Measurements from ENCODE around the gene PBXIP1. TPM values are rescaled to one million over a fixed set of nuclear protein-coding genes. Genes with fewer than 3 reads are reported as not detected.

The PBXIP1 gene
- total and polyA plus RNA-seq, 2 of the 13 experiments (the other 11 are each of a cell fraction or from before 2014, with no cell fraction given): 16.3 to 31.9 TPM

GRCh38 chr1:154906621-154907081 is 49.2 kb downstream of the PBXIP1 start (continued):
- TF ChIP-seq SALL1 (CRISPR knock-in tag; IDR thresholded peaks at IDR 0.05) (peak; percentile 28; the same call in 1 of the 2 replicates), POGK (CRISPR knock-in tag; conservative IDR thresholded peaks at IDR 0.05) (peak; percentile 99), ZNF343 (CRISPR knock-in tag; IDR thresholded peaks at IDR 0.05) (no peak), KLF13 (CRISPR knock-in tag; IDR thresholded peaks at IDR 0.05) (no peak), MYC (CRISPR knock-in tag; IDR thresholded peaks at IDR 0.05; ENCODE audit: borderline replicate concordance) (no peak), MTA1 (CRISPR knock-in tag; IDR thresholded peaks at IDR 0.05; ENCODE audit: borderline replicate concordance) (no peak), PHF20 (CRISPR knock-in tag; IDR thresholded peaks at IDR 0.05) (0 out of 2 replicates have a peak, but pooled peaks have one; percentile 32), ZMYM4 (CRISPR knock-in tag; IDR thresholded peaks at IDR 0.05) (0 out of 2 replicates have a peak, but pooled peaks have one; percentile 20), CCAR2 (optimal IDR thresholded peaks at IDR 0.05; ENCODE audit: low read depth, low read length) (no peak), MXD4 (CRISPR knock-in tag; IDR thresholded peaks at IDR 0.05) (no peak), SKIL (CRISPR knock-in tag; IDR thresholded peaks at IDR 0.05; ENCODE audit: borderline replicate concordance) (no peak), ZSCAN22 (CRISPR knock-in tag; IDR thresholded peaks at IDR 0.05) (no peak), NFKB2 (CRISPR knock-in tag; IDR thresholded peaks at IDR 0.05; ENCODE audit: borderline replicate concordance) (no peak), GABPA (IDR thresholded peaks at IDR 0.05; ENCODE audit: low read depth, low read length) (no peak), GABPA (CRISPR knock-in tag; IDR thresholded peaks at IDR 0.05; ENCODE audit: low read depth) (peak; percentile 32; the same call in 1 of the 2 replicates), TBP (CRISPR knock-in tag; IDR thresholded peaks at IDR 0.05) (no peak), ETV5 (CRISPR knock-in tag; IDR thresholded peaks at IDR 0.05; ENCODE audit: borderline replicate concordance) (peak; percentile 45; the same call in 1 of the 2 replicates), GFI1 (CRISPR knock-in tag; IDR thresholded peaks at IDR 0.05; ENCODE audit: borderline replicate concordance) (no peak), BHLHE40 (IDR thresholded peaks at IDR 0.05; ENCODE audit: low read length) (no peak), CEBPZ (IDR thresholded peaks at IDR 0.05; ENCODE audit: low read length) (no peak), ARNT (IDR thresholded peaks at IDR 0.05) (no peak), MAZ (IDR thresholded peaks at IDR 0.05; ENCODE audit: borderline replicate concordance, low read depth, low read length) (no peak), MAZ (CRISPR knock-in tag; IDR thresholded peaks at IDR 0.05; ENCODE audit: low read depth) (peak; percentile 40; the same call in 1 of the 2 replicates)
